Measurements from ENCODE around the gene FAM184B.

FAM184B gene

DNA sequence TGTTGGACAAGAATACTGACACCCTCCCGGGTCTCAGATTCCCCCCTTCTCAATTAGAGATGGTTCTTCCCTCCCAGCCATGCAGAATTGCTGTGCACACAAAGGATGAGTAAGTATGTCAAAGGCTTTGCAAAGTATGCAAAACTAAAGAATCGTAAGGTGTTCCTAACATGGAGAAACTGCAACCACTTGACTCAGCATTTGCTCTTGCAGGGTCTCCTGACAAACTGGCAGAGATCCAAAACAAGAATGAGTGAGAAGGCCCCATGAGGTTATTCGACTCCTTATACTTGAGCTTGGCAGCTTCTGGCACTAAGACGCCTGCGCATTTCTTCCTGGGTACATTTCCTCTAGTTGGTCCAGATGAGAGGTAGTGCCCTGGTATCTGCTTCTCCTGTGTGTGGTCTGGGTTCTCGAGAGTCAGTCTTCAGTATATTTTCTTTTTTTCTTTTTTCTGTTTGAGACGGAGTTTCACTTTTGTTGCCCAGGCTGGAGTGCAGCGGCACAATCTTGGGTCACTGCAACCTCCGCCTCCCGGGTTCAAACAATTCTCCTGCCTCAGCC, 8.2 kb downstream of the FAM184B start:
- no peak for DNase-seq (ENCODE audit: low spot score)

GRCh38 chr4:17771284-17771908, 10.0 kb downstream of the FAM184B start:
- DNase-seq (ENCODE audit: low spot score), result no peak

- DNase-seq (ENCODE audit: low spot score), result no peak
Observed at GRCh38 chr4:17770845-17771244, 10.6 kb downstream of the FAM184B start.

- DNase-seq (ENCODE audit: low spot score), result no peak
Observed at GRCh38 chr4:17769406-17770174, 11.8 kb downstream of the FAM184B start.

GRCh38 chr4:17766826-17767458, 14.5 kb downstream of the FAM184B start:
- DNase-seq (ENCODE audit: low spot score), result no peak

GRCh38 chr4:17765514-17766286, 15.7 kb downstream of the FAM184B start:
- DNase-seq (ENCODE audit: low spot score), result peak; percentile 6

- DNase-seq (ENCODE audit: low spot score), result no peak
Observed at GRCh38 chr4:17763931-17764330, 17.5 kb downstream of the FAM184B start.

- no peak for DNase-seq (ENCODE audit: low spot score)
Observed at GRCh38 chr4:17763416-17763815, 18.0 kb downstream of the FAM184B start.

GRCh38 chr4:17762726-17763125, 18.7 kb downstream of the FAM184B start:
- DNase-seq (ENCODE audit: low spot score), result peak; percentile 21

GRCh38 chr4:17761062-17761461, 20.4 kb downstream of the FAM184B start:
- DNase-seq (ENCODE audit: low spot score), result no peak

DNA sequence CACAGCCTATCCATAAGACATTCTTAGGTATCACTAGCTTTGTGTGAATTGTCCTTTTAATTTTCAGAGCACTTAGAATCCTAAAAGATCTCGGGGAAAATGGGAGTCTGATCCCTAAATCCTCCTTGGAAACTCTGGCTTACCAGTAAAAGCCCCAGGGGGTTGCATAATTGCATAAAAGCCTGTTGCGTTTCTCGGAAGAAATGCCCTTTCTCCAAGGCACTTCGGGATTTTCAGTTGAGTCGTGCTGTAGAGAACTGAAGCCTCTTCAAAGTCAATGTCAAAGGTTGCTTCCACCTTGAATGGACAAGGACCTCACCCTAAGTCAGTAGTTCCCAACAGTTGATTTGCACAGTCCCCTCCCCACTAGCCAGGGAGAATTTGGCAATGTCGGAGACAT, 20.8 kb downstream of the FAM184B start:
- DNase-seq (ENCODE audit: low spot score), result no peak

DNA sequence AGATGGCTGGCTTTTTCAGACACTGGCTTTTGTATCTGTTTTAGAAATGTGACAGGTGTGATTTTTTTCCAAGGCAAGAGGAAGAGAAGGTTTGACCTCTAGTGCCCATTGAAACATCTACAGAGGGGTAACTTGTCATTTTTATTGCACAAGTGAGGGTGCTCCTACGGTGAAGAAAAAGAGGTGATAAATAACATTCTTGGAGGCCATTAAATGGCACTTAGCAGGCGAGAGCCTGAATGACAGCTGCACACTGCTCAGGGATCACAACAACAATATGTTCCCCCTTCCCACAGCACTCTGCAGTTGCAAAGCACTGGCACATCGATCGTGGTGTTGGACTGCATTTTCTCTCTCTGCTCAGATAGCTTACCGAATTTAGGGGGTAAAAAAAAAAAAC, 22.9 kb downstream of the FAM184B start:
- DNase-seq (ENCODE audit: low spot score), result no peak

GRCh38 chr4:17757621-17758020, 23.8 kb downstream of the FAM184B start:
- DNase-seq (ENCODE audit: low spot score), result no peak

- no peak for DNase-seq (ENCODE audit: low spot score)
Observed at GRCh38 chr4:17753646-17754045, 27.8 kb downstream of the FAM184B start.

DNA sequence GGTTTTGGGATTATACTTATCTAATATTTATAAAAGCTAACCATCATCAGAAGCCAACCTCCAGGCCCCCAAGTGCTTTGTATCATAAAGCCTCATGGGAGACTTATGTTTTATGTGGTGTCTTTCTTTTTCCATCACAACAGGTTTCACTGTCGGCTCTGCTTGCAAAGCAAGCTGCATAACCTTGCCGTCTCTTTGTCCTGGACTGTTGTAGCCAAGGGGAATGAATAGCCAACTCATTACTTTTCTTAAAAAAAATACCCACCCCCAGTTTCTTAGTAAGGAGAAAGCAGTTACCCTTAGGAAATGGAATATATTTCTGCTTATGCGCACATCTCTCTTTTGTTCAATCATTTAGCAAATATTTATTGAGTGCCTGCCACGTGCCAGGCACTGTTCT, 40.7 kb downstream of the FAM184B start:
- DNase-seq (ENCODE audit: low spot score), result no peak

DNA sequence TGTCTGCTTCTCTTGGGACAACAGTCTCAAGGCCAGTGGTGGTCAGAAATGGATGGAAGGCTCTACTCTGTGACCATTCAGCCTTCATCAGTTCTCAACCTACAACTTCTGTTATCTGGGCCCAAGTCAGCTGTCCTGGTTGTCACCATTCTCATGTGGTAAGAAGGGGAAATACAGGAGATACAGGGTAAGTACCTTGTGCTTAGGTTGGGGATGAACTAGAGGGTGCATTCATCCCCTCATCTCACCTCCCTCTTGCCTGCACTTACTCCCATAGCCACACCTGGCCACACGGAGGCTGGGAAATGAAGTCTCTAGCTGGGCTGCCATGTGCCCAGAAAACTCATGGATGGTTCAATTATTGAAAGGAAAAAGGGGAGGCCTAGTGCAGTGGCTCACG, 44.9 kb downstream of the FAM184B start:
- DNase-seq (ENCODE audit: low spot score), result no peak

DNA sequence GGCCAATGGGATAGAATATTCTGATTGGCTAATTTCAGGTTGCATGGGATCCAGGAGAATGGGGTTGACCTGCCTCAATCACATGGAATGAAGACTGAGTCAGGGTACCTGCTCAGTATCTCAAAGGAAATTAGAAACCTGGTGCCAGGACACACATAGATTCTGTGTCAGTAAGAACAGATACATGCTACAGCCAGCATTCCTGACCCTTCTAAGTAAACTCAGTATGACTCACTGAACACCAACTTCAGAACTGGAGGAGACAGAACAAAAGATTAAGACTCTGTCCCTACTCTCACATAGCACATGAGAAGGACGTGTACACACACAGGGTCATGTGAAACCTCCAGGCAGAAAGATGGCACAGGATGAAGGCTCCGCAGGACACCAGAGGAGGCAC, 54.5 kb downstream of the FAM184B start:
- no peak for DNase-seq (ENCODE audit: low spot score)

DNA sequence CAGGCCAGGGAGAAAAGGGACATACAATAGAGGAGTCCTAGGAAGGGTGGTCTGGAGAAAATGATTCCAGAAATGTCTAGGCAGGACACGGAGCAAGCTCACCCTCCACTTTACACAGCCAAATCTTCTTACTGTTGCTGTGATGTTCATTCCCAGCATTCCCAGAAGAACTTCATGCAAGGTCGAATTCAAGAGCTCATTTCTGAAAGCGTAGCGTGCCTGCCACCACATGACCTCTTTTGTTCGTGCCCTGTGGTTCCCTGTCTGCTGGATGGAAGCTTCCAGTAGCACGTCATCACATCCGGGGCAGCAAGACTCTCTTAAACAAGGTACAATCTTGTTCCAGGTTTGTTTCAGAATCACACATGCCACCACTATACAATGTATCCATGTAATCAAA, 57.8 kb downstream of the FAM184B start:
- DNase-seq (ENCODE audit: low spot score), result no peak

DNA sequence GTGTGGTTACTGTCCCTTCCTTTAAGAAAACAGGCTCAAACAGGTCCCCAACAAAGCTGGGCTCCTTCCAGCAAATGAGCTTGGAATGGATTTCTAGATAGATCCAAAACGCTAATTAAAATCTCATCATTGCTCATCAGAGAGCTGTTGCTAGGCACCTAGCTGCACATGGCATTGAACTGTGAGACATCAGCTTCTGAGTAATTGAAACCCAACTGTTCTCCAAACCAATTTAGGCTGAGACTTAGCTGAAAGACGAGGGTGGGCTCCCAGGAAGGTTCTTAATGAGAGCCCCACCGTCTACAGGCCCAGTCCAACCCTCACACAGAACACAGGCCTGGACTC, 59.1 kb downstream of the FAM184B start:
- DNase-seq (ENCODE audit: low spot score), result no peak

GRCh38 chr4:17721496-17722355, 59.7 kb downstream of the FAM184B start:
- no peak for DNase-seq (ENCODE audit: low spot score)

GRCh38 chr4:17719106-17719505, 62.3 kb downstream of the FAM184B start:
- no peak for DNase-seq (ENCODE audit: low spot score)

Measured in NAMALWA (cell line).